Muscle of leg (tissue), 11 donors: ENCODE data around the gene BACE1-AS. TPM values are rescaled to one million over a fixed set of nuclear protein-coding genes. Genes with fewer than 3 reads are reported as not detected.

Source experiments
- DNase-seq: peaks from one replicate; pipeline ENCODE4 v3.0.0; 2013
- H3K27ac ChIP-seq: one replicate; pipeline ENCODE4 v1.5.1; 2013; ENCODE audit warnings: mild to moderate bottlenecking, low read length, control low read depth
- H3K27me3 ChIP-seq: one replicate; pipeline ENCODE4 v1.6.1; 2013; ENCODE audit warnings: low read length; ENCODE audit not compliant: control insufficient read depth, insufficient read depth
- H3K36me3 ChIP-seq: one replicate; pipeline ENCODE4 v1.6.1; 2013; ENCODE audit warnings: low read length; ENCODE audit not compliant: control insufficient read depth, insufficient read depth
- H3K4me1 ChIP-seq: one replicate; pipeline ENCODE4 v1.6.1; 2013; ENCODE audit warnings: low read length; ENCODE audit not compliant: control insufficient read depth, insufficient read depth
- H3K4me3 ChIP-seq: one replicate; pipeline ENCODE4 v1.5.1; 2013; ENCODE audit warnings: low read length, control low read depth
- H3K9me3 ChIP-seq: replicated peaks from 2 replicates; pipeline ENCODE4 v1.6.1; 2013; ENCODE audit warnings: low read depth, low read length; ENCODE audit not compliant: control insufficient read depth
- WGBS: methylation state at CpG from one replicate; pipeline ENCODE4 v1.1.5; 2013; ENCODE audit warnings: missing lambda C conversion rate; ENCODE audit not compliant: insufficient coverage; 5-methylcytosine and 5-hydroxymethylcytosine counted together
- polyA plus RNA-seq, 8 donors: library from polyadenylated mRNA; unstranded; fragments of 120-200 nt; gene quantifications; one replicate each; pipeline versions ENCODE4 v1.2.1 to v1.2.3, GENCODE V29; 2013; ENCODE audit warnings: inconsistent platforms in 1 of 8, low replicate concordance in 1 of 8; ENCODE audit not compliant: insufficient read length in 8 of 8, insufficient read depth in 1 of 8
- total RNA-seq: library from RNA; stranded (reverse); fragments of 120-200 nt; gene quantifications from one replicate; pipeline ENCODE4 v1.2.4, GENCODE V29; 2013

The BACE1-AS gene
- total and polyA plus RNA-seq, 9 donors: 5.9 to 14.7 (median 11.6) TPM

DNA sequence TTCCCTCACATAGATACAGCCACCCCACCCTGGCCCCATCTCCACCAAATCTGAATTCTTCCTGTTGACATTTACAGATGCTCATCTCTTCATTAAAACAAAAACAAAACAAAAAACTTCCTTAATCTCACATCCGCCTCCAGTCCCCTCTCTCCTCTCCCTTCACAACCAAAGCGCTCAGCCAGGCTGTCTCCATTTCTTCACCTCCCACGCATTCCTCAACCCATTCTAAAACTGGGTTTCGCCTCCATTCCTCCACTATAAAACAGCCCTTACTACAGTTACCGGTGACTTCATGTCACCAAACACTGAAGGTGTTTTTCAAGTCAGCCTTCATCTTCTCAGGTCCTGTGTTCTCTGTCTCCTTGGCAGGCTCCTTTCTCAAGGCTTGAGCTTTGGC is 9.6 kb downstream of the BACE1-AS start:
- Histone ChIP-seq H3K36me3 (peaks cover 6% of the 10 kb centered on the region), H3K27me3 (no peaks in the 10 kb centered on the region), H3K27ac (no peak overlapping the region), H3K4me1 (peaks cover 11% of the 10 kb centered on the region), H3K4me3 (no peak overlapping the region), H3K9me3 (no peaks in the 10 kb centered on the region)
- no peak for DNase-seq
- 62% methylated on average over 5 of the region's 5 CpGs for WGBS

DNA sequence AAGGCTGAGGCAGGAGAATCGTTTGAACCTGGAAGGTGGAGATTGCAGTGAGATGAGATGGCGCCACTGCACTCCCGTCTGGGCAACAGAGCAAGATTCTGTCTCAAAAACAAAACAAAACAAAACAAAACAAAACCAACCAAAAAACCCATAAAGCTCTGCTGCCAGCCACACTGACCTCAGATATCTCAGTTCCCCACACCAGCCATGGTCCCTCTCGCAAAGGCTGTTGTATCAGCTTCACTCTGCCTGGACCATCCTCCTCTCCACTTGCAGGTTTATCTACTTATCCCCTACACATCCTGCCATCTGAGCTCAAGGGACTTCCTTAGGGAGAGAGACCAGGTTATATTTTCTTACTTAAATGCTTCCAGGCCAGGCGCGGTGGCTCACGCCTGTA is 11.1 kb downstream of the BACE1-AS start:
- no peak overlapping the region for H3K27ac ChIP-seq
- peaks cover 7% of the 10 kb centered on the region for H3K36me3 ChIP-seq
- H3K4me1 ChIP-seq: peaks cover 11% of the 10 kb centered on the region
- H3K4me3 ChIP-seq: no peak overlapping the region
- no peaks in the 10 kb centered on the region for H3K27me3 ChIP-seq
- H3K9me3 ChIP-seq: no peaks in the 10 kb centered on the region
- DNase-seq: no peak
- 96% methylated on average over 4 of the region's 7 CpGs for WGBS

DNA sequence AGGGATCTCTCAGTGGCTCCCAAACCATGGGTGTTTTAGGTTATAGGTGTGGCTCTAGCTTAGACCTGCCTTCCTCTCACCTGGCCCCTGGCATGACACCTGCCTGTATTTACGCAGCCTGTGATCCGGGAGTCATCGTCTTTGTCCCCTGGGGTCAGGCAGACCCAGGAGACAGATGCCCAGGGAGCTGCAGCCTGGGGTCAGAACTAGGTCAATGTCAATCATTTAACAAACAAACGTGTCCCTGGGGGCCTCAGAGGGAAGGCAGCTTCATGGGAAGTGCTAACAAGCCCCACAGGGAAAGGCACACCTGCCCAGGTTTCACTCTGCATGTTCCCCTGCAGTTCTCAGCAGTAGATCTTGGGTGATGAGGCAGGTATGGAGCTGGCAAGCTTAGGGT is 12.0 kb downstream of the BACE1-AS start:
- Histone ChIP-seq H3K27ac (no peak overlapping the region), H3K36me3 (peaks cover 7% of the 10 kb centered on the region), H3K4me3 (no peak overlapping the region), H3K4me1 (peaks cover 11% of the 10 kb centered on the region), H3K9me3 (no peaks in the 10 kb centered on the region), H3K27me3 (no peaks in the 10 kb centered on the region)
- DNase-seq: no peak
- 71% methylated on average over 4 of the region's 4 CpGs for WGBS

DNA sequence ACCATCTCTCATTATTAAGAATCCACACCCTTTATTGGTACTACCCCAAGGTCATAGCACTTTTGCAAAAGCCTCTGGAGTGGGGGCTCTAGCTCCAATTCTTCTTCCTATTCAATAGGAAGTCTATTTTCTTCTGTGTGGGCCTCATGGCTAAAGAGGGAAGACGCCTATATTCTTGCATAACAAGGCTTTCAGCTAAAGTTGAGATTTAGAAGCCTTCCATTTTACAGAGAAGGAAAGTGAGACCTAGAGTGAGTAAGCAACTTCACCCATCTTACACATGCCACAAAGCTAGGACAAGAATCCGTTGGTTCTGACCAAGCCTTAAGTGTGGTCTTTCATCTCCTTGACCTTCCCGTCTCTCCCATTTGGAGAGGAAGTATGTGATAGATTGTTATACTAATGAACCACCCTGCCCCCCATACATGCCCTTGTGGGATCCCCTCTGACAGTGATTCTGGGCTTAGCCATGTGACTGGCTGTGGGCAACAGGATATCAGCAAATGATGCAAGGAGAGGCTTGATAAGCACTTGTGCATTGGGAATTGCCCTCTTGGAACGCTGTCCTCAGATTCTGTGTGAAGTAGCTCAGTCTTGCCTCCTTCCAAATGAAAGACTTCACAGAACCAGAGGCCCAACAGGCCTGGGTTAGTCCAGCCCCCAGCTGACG is 12.6 kb downstream of the BACE1-AS start:
- WGBS: 100% methylated on average over 1 of the region's 5 CpGs
- peaks cover 11% of the 10 kb centered on the region for H3K4me1 ChIP-seq
- no peak overlapping the region for H3K4me3 ChIP-seq
- no peak overlapping the region for H3K27ac ChIP-seq
- DNase-seq: no peak
- H3K27me3 ChIP-seq: no peaks in the 10 kb centered on the region
- H3K36me3 ChIP-seq: peaks cover 7% of the 10 kb centered on the region
- no peaks in the 10 kb centered on the region for H3K9me3 ChIP-seq

DNA sequence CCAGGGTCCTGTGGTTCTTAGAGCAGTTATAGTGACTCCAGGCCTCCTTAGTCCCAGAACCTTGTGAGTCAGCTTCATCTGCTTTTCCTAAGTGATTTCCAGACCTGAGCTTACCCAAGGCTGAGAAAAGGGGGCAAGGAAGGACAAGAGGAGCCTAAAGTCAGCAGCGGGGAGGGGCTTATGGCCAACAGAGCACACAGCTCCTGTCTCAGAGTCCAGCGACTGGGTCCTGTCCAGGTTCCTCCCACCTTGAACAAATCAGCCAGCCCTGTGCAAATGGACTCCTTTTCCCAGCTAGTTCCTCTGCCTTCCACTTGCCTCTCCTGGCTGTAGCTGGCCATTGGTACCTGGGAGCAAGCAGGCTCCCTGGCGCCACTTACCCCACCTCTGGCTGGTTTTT is 14.0 kb downstream of the BACE1-AS start:
- Histone ChIP-seq H3K4me3 (no peak overlapping the region), H3K9me3 (no peaks in the 10 kb centered on the region), H3K4me1 (peaks cover 5% of the 10 kb centered on the region), H3K27me3 (no peaks in the 10 kb centered on the region), H3K36me3 (peaks cover 7% of the 10 kb centered on the region), H3K27ac (no peak overlapping the region)
- WGBS: 90% methylated on average over 2 of the region's 3 CpGs
- no peak for DNase-seq

DNA sequence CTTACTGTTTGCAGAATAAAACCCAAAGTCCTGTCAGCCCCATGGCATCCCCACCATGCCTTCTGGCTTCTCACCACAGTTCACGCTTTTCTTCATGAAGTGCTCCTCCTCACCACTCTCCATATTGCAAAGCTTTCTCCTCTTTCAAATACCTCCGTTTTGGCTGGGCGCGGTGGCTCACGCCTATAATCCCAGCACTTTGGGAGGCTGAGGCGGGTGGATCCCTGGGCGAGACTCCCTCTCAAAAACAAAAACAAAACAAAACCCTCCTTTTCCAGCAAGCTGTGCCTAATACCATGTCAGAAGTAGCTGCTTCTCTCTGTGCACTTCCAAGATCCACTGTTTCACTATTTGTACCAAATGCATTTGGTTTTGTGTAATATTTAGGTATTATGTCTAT is 18.2 kb downstream of the BACE1-AS start:
- no peak overlapping the region for H3K4me3 ChIP-seq
- peaks cover 1% of the 10 kb centered on the region for H3K4me1 ChIP-seq
- no peak for DNase-seq
- WGBS: 87% methylated on average over 7 of the region's 7 CpGs
- no peaks in the 10 kb centered on the region for H3K9me3 ChIP-seq
- no peaks in the 10 kb centered on the region for H3K27me3 ChIP-seq
- H3K27ac ChIP-seq: no peak overlapping the region
- H3K36me3 ChIP-seq: peaks cover 7% of the 10 kb centered on the region

DNA sequence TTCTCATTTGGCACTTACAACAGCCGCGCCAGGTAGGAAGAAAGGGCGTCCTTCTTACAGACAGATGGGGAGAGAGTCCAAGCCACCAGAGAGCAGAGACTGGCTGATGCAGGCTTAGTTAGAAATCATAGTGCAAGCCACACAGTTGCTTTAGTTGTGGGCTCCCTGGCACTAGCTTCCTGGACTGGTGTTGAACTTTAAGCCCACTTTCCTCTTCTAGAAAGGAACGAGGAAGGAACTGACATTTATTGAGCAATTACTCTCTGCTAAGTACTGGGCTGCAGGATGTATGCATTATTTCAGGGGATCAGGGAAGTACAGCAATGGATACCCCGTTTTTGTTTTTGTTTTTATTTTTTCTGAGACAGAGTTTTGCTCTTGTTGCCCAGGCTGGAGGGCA is 21.9 kb downstream of the BACE1-AS start:
- Histone ChIP-seq H3K27ac (no peak overlapping the region), H3K4me3 (no peak overlapping the region), H3K36me3 (no peaks in the 10 kb centered on the region), H3K27me3 (no peaks in the 10 kb centered on the region), H3K9me3 (no peaks in the 10 kb centered on the region), H3K4me1 (peaks cover 18% of the 10 kb centered on the region)
- 68% methylated on average over 4 of the region's 5 CpGs for WGBS
- DNase-seq: no peak

DNA sequence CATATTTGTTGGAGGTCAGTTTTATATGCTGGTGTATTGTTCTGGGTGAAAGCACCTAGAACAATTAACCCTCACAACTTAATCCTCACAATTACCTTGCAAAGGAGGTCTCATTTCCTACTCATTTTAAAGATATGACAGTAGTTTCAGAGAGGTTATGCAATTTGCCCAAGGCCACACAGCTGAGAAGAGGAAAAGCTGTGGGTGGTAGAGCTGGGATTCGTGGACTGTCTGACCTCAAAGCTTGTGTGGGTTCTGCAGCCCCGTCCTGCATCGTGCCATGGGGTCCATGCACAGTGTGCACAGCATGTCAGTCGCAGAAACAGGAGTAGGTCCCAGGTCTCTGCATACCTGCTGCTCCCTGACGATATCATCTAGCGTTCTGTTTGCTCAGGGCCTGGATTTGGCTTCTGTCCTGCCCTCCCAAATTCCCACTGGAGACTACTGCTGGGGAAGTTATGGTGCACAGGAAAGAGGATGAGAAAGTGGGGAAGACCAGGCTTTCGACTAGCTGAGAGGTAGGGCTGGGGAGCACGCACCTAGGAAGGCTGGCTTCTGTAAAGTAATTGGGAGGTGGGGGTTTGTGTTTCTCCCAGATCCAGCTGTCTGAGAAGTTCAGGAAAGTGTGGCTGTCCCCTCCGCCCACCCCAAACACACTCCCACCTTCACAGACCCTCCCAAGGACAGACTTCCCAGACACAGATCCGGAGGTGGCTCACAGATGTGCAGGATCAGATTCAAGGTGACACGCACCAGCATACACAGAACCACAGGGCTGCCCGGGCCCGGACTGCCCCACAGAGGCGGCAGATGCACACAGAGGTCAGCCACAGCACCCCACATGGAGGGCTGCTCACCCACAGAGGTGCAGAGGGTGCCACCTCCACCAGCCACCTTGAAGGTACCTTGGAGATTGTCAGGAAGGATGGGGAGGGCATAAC is 23.0 kb downstream of the BACE1-AS start:
- no peaks in the 10 kb centered on the region for H3K36me3 ChIP-seq

DNA sequence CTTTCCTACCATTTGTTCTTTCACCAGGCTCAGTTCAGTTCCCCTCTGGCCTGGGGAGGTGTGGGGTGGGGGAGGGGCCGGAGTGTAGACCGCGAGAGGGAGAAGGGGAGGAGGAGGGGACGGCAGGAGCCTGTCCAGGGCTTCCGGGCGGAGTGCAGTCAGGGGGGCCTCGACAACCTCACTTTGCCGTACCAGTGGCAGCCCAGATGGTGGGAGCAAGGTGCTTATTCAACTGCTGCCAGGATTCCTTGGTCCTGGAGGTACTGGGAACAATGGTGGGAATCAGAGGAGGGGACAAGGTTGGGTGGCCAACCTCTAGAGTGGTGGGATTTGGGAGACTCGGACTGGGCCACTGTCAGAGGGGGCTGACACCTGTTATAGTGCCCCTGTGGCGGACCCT is 23.7 kb downstream of the BACE1-AS start:
- DNase-seq: no peak
- Histone ChIP-seq H3K27me3 (no peaks in the 10 kb centered on the region), H3K4me1 (peaks cover 18% of the 10 kb centered on the region), H3K27ac (no peak overlapping the region), H3K4me3 (peak overlapping the region; percentile 67), H3K9me3 (no peaks in the 10 kb centered on the region), H3K36me3 (no peaks in the 10 kb centered on the region)
- 7% methylated on average over 8 of the region's 10 CpGs for WGBS

More for the DNA sequence above, 23.0 kb downstream of the BACE1-AS start:
- H3K4me1 ChIP-seq: peaks cover 18% of the 10 kb centered on the region
- no peak for DNase-seq
- H3K4me3 ChIP-seq: no peak overlapping the region
- 46% methylated on average over 10 of the region's 14 CpGs for WGBS
- H3K9me3 ChIP-seq: no peaks in the 10 kb centered on the region
- H3K27me3 ChIP-seq: no peaks in the 10 kb centered on the region
- no peak overlapping the region for H3K27ac ChIP-seq
